Common myeloid progenitor, CD34-positive (primary cell): ENCODE results near the gene CD300A.

Experiments
- CTCF ChIA-PET: fragments of 350-600 bp; sonication (Branson Sonifier 250); formaldehyde crosslinking; loops from one replicate; lab custom pipeline; 2021; ENCODE audit warnings: antibody characterized with exemption; lab: Charles Lee
- POLR2A ChIA-PET: fragments of 350-600 bp; sonication (Branson Sonifier 250); formaldehyde crosslinking; loops from one replicate; lab custom pipeline; 2021; ENCODE audit warnings: antibody characterized with exemption; lab: Charles Lee
- DNase-seq, 3 donors: peaks; one replicate each; pipeline versions ENCODE4 v3.0.0 to v3.0.0-alpha.2; 2013
- H3K27ac ChIP-seq, 2 experiments: 1 replicate in 1 of 2; 2 replicates in 1 of 2; pipeline ENCODE4 v1.7.0; 2013; ENCODE audit warnings: inconsistent platforms in 2 of 2, low read length in 2 of 2, mild to moderate bottlenecking in 2 of 2, low read depth in 1 of 2, moderate library complexity in 1 of 2; ENCODE audit not compliant: severe bottlenecking in 2 of 2, insufficient read depth in 1 of 2, poor library complexity in 1 of 2
- H3K27me3 ChIP-seq, 5 experiments: replicated peaks in 2 of 5; 1 replicate in 3 of 5; 2 replicates in 2 of 5; pipeline versions ENCODE4 v1.6.1 to v1.7.0; 2013; ENCODE audit warnings: low read length in 4 of 5, mild to moderate bottlenecking in 2 of 5, moderate library complexity in 2 of 5, inconsistent platforms in 1 of 5; ENCODE audit not compliant: insufficient read depth in 5 of 5, control insufficient read depth in 4 of 5
- H3K36me3 ChIP-seq, 4 experiments: 1 replicate in 2 of 4; 2 replicates in 2 of 4; pipeline versions ENCODE4 v1.6.1 to v1.7.0; 2013; ENCODE audit warnings: low read length in 3 of 4, control low read depth in 1 of 4, mild to moderate bottlenecking in 1 of 4; ENCODE audit not compliant: control insufficient read depth in 4 of 4, insufficient read depth in 4 of 4
- H3K4me1 ChIP-seq, 4 experiments: 1 replicate in 3 of 4; 2 replicates in 1 of 4; pipeline versions ENCODE4 v1.6.1 to v1.7.1; 2013; ENCODE audit warnings: low read length in 3 of 4, mild to moderate bottlenecking in 3 of 4, control low read depth in 1 of 4, inconsistent platforms in 1 of 4, moderate library complexity in 1 of 4; ENCODE audit not compliant: control insufficient read depth in 4 of 4, insufficient read depth in 4 of 4; ENCODE audit errors: control extremely low read depth in 1 of 4
- H3K4me3 ChIP-seq, 7 experiments: 1 replicate in 4 of 7; 2 replicates in 3 of 7; pipeline versions ENCODE4 v1.5.1 to v1.7.0; 2013; ENCODE audit warnings: mild to moderate bottlenecking in 7 of 7, low read length in 6 of 7, moderate library complexity in 6 of 7, inconsistent platforms in 2 of 7, low read depth in 2 of 7, control low read depth in 1 of 7; ENCODE audit not compliant: insufficient read depth in 4 of 7, control insufficient read depth in 1 of 7; ENCODE audit errors: extremely low read depth in 1 of 7
- H3K9me3 ChIP-seq, 5 experiments: 1 replicate in 4 of 5; 2 replicates in 1 of 5; pipeline versions ENCODE4 v1.6.1 to v1.7.1; 2013; ENCODE audit warnings: low read length in 4 of 5, mild to moderate bottlenecking in 2 of 5, inconsistent platforms in 1 of 5, low read depth in 1 of 5, moderate library complexity in 1 of 5; ENCODE audit not compliant: control insufficient read depth in 4 of 5, insufficient read depth in 2 of 5; ENCODE audit errors: control extremely low read depth in 1 of 5
- whole genome bisulfite sequencing: methylation state at CpG from one replicate; pipeline ENCODE4 v1.1.5; 2013; ENCODE audit not compliant: insufficient coverage; 5-methylcytosine and 5-hydroxymethylcytosine counted together

The CD300A gene

GRCh38 chr17:74531231-74531761, 64.9 kb downstream of the CD300A start, which contains the start of gene CD300LB:
Gene CD300LB (minus strand): TSS chr17:74531475. CDS start chr17:74531350, 125 bp downstream.
- H3K4me3 ChIP-seq: peak within 1 kb of the TSS in 5 of 7 experiments; percentile 56 to 76 (median 63)
- CTCF ChIA-PET: interaction anchor here (0.9 to 2.9 kb wide), 19 partner anchors 8 to 323 kb away, joined by 3 to 31 read pairs (median 4); partner anchors contain the start of gene GPR142
- H3K4me1 ChIP-seq: peaks cover 10 to 34% (median 23%) of the 10 kb centered on the region in 4 experiments
- no peaks in the 10 kb centered on the region for H3K27me3 ChIP-seq
- peak in 2 of 3 donors; percentile 74 to 77 for DNase-seq
- peaks cover 0 to 3% (median 0%) of the 10 kb centered on the region in 5 experiments for H3K9me3 ChIP-seq
- 22% methylated on average over 4 of the region's 10 CpGs for WGBS
- no peaks in the 10 kb centered on the region for H3K36me3 ChIP-seq
- peak within 1 kb of the TSS in 1 of 2 experiments; percentile 60 for H3K27ac ChIP-seq
- POLR2A ChIA-PET: interaction anchor here (1.7 kb wide), 1 partner anchor 64 kb away, joined by 6 read pairs; the partner anchor contains the start of gene CD300A

GRCh38 chr17:74532115-74532514, 65.7 kb downstream of the CD300A start:
- CTCF ChIA-PET: interaction anchor here (0.7 to 2.9 kb wide), 39 partner anchors 9 to 324 kb away, joined by 3 to 31 read pairs (median 4); partner anchors contain the start of genes BTBD17 and GPR142
- peak; percentile 94 to 98 (median 97) for DNase-seq
- POLR2A ChIA-PET: interaction anchor here (0.6 to 1.7 kb wide), 3 partner anchors 65 to 153 kb away, joined by 3 to 6 read pairs (median 6); partner anchors contain the start of gene CD300A
- H3K36me3 ChIP-seq: no peaks in the 10 kb centered on the region
- peak overlapping the region in 1 of 2 experiments; percentile 60 for H3K27ac ChIP-seq
- H3K4me1 ChIP-seq: peaks cover 10 to 34% (median 23%) of the 10 kb centered on the region in 4 experiments
- 0% methylated on average over 8 of the region's 10 CpGs for WGBS
- peak overlapping the region in 5 of 7 experiments; percentile 56 to 76 (median 63) for H3K4me3 ChIP-seq
- H3K27me3 ChIP-seq: no peaks in the 10 kb centered on the region
- peaks cover 0 to 3% (median 0%) of the 10 kb centered on the region in 5 experiments for H3K9me3 ChIP-seq
